Gastrocnemius medialis (tissue), 4 donors: Measurements from ENCODE around the gene CCDC85C. TPM values are rescaled to one million over a fixed set of nuclear protein-coding genes. Genes with fewer than 3 reads are reported as not detected.
A peak's percentile ranks its signal among the peaks of the same experiment; 100 is the strongest.

Source experiments
- ATAC-seq, 2 donors: fragments of 150-250 bp; one replicate each; pipeline ENCODE4 v1.9.1; 2016
- DNase-seq, 2 donors: peaks; one replicate each; pipeline ENCODE4 v3.0.0-alpha.2; 2019
- H3K27ac ChIP-seq, 4 donors: fragments of 200-600 bp; sonication (generic); 1 replicate in 1 of 4; 2 replicates in 3 of 4; pipeline ENCODE4 v1.5.1; 2016 to 2018; ENCODE audit warnings: mild to moderate bottlenecking in 2 of 4, moderate library complexity in 1 of 4
- H3K27me3 ChIP-seq, 3 donors: fragments of 200-600 bp; sonication (generic) in 2 of 3; 1 replicate in 1 of 3; 2 replicates in 2 of 3; pipeline versions ENCODE4 v1.5.1 to v1.6.0; 2016 to 2019; ENCODE audit warnings: mild to moderate bottlenecking in 1 of 3, moderate library complexity in 1 of 3
- H3K36me3 ChIP-seq, 2 donors: fragments of 200-600 bp; sonication (generic) in 1 of 2; one replicate each; pipeline ENCODE4 v1.5.1; 2017 to 2018
- H3K4me1 ChIP-seq, 2 donors: fragments of 200-600 bp; sonication (generic) in 1 of 2; one replicate each; pipeline ENCODE4 v1.5.1; 2016 to 2017; ENCODE audit warnings: mild to moderate bottlenecking in 2 of 2
- H3K4me3 ChIP-seq, 4 donors: fragments of 200-600 bp; sonication (generic) in 3 of 4; 1 replicate in 1 of 4; 2 replicates in 3 of 4; pipeline ENCODE4 v1.5.1; 2016 to 2019; ENCODE audit warnings: mild to moderate bottlenecking in 2 of 4
- H3K9me3 ChIP-seq, 3 donors: fragments of 200-600 bp; sonication (generic) in 2 of 3; 1 replicate in 1 of 3; 2 replicates in 2 of 3; pipeline ENCODE4 v1.5.1; 2016 to 2019
- POLR2A ChIP-seq, 2 donors: fragments of 450-650 bp; IDR thresholded peaks; one replicate each; pipeline ENCODE4 v1.6.1; 2017; ENCODE audit warnings: antibody characterized with exemption in 2 of 2, mild to moderate bottlenecking in 2 of 2, moderate library complexity in 2 of 2
- in situ Hi-C, 4 donors: fragments of 200-750 bp; cut with MboI; loops; one replicate each; pipeline versions ENCODE4 v1.15.0 to v1.8.0; 2017; ENCODE audit warnings: low sequenced_read_pairs in 4 of 4
- intact Hi-C: fragments of 100-400 bp; cut with DNase I; formaldehyde crosslinking; loops from one replicate; pipeline ENCODE4 v1.15.1; 2023; ENCODE audit warnings: low total_unique reads
- total RNA-seq, 4 donors: library from RNA; depleted of rRNA; stranded (reverse); fragments of >200 nt; gene quantifications; one replicate each; pipeline versions ENCODE4 v1.1.0 to v1.2.3, GENCODE V29; 2016
- TF ChIP-seq, protein P1 (sequence below), 5 experiments: fragments of 450-650 bp in 3 of 5; fragments of 200-600 bp in 2 of 5; sonication (generic) in 2 of 5; IDR thresholded peaks in 4 of 5; conservative IDR thresholded peaks in 1 of 5; 1 replicate in 4 of 5; 2 replicates in 1 of 5; pipeline ENCODE4 v1.5.1; 2016 to 2019; ENCODE audit warnings: antibody characterized with exemption in 5 of 5, mild to moderate bottlenecking in 3 of 5, moderate library complexity in 3 of 5

CCDC85C gene
- total RNA-seq, 4 donors from 2014 or later: 7.9 to 32.8 (median 15.4) TPM

DNA sequence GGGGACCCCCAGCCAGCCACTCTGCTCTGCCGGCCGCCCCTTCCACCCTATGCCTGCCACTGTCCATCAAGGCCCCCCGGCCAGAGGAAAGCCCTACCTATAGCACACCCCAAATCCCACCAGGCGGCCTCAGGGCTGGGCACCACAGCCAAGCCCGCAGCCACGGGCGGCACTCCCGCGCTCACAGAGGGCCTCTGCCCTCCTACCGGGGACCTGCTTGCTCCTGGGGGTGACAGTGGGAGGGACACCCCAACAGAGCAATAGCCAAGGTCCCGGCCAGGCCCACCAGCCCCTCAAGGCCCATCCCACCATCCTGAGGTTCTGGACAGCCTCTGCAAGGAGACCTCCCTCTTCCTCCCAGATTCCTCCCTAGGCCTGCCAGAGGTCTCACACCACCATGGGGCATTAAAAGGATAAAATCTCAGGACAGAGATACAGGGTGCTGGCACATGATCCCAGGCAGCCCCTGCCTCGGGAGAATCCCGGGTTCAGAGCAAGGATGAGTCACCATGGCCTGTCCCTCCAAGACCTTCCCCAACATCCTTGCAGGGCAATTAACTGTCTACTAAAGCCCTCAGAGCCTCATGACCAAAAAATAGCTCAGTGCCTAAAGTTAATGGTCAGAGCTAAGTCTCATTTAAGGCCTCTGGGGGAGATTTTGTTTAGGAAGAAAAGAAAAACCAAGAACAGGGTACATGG lies 17.1 kb downstream of the CCDC85C start:
- DNase-seq: no peak
- Histone ChIP-seq H3K27me3 (no peaks in the 10 kb centered on the region), H3K9me3 (no peaks in the 10 kb centered on the region), H3K36me3 (no peaks in the 10 kb centered on the region), H3K4me1 (peaks cover 0 to 8% of the 10 kb centered on the region in 2 donors), H3K4me3 (no peak overlapping the region), H3K27ac (no peak overlapping the region)
- no peak for ATAC-seq
- TF ChIP-seq, protein P1, sequence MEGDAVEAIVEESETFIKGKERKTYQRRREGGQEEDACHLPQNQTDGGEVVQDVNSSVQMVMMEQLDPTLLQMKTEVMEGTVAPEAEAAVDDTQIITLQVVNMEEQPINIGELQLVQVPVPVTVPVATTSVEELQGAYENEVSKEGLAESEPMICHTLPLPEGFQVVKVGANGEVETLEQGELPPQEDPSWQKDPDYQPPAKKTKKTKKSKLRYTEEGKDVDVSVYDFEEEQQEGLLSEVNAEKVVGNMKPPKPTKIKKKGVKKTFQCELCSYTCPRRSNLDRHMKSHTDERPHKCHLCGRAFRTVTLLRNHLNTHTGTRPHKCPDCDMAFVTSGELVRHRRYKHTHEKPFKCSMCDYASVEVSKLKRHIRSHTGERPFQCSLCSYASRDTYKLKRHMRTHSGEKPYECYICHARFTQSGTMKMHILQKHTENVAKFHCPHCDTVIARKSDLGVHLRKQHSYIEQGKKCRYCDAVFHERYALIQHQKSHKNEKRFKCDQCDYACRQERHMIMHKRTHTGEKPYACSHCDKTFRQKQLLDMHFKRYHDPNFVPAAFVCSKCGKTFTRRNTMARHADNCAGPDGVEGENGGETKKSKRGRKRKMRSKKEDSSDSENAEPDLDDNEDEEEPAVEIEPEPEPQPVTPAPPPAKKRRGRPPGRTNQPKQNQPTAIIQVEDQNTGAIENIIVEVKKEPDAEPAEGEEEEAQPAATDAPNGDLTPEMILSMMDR (IDR thresholded peaks at IDR 0.05 in 4 of 5, conservative IDR thresholded peaks at IDR 0.05 in 1 of 5): no peak
- no peak for TF ChIP-seq POLR2A (IDR thresholded peaks at IDR 0.05)
- in situ Hi-C loops: no loop called here
- intact Hi-C loops: no loop called here

DNA sequence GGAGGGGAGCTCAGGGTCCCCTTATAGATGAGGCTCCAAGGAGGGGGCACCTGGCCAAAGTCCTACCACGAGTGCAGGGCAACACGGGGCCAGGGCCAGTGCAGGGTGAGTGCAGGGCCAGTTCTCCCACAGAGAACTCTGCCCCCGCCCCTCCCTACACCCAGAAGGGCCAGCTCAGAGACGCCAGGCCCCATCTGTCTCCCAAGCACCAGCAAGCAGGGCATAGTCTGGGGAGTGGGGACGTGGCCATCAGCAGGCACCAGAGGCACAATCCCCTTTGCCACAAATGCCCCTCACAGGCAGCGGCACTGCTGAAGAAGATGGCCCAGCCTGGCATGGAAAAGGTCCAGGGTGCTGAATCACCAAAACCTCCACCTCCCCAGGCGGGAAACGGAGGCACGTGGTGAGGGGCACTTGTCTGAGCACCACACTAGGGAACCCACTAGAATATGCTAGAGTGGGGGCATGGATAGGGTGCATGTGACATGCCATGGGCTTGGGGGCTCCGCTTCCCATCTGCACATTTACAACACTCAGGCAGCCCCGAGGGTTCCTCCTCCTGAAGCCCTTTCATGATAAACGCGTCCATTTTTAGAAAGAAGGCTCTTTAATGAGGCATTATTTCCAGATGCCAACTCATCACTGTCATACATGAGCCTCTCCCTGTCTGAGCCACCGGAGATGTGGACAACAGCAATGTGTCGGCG lies 17.8 kb downstream of the CCDC85C start:
- DNase-seq (no peak), ATAC-seq (no peak)
- H3K27me3 ChIP-seq: no peaks in the 10 kb centered on the region
- in situ Hi-C loops: no loop called here
- no peak overlapping the region for H3K27ac ChIP-seq
- no peak for TF ChIP-seq POLR2A (IDR thresholded peaks at IDR 0.05)
- TF ChIP-seq, protein P1 (IDR thresholded peaks at IDR 0.05 in 4 of 5, conservative IDR thresholded peaks at IDR 0.05 in 1 of 5): no peak
- H3K36me3 ChIP-seq: no peaks in the 10 kb centered on the region
- H3K4me3 ChIP-seq: no peak overlapping the region
- peaks cover 0 to 2% of the 10 kb centered on the region in 2 donors for H3K4me1 ChIP-seq
- no peaks in the 10 kb centered on the region for H3K9me3 ChIP-seq
- intact Hi-C loops: no loop called here

DNA sequence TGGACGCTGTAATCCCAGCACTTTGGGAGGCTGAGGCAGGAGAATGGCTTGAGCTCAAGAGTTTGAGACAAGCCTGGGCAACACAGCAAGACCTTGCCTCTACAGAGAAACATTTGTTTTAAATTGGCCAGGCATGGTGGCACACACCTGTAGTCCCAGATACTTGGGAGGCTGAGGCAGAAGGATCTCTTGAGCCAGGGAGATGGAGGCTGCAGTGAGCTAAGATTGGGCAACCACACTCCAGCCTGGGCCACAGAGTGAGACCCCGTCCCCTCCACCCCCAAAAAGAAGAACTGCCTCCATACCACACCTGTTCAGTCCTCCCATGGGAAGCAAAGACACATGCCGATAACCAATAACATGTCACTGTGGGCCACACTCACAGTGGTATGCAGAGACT lies 19.2 kb downstream of the CCDC85C start:
- no peaks in the 10 kb centered on the region for H3K4me1 ChIP-seq
- intact Hi-C loops: no loop called here
- no peak for DNase-seq
- in situ Hi-C loops: no loop called here
- H3K36me3 ChIP-seq: no peaks in the 10 kb centered on the region
- no peaks in the 10 kb centered on the region for H3K9me3 ChIP-seq
- no peak for ATAC-seq
- no peaks in the 10 kb centered on the region for H3K27me3 ChIP-seq
- TF ChIP-seq, protein P1 (IDR thresholded peaks at IDR 0.05 in 4 of 5, conservative IDR thresholded peaks at IDR 0.05 in 1 of 5): no peak
- H3K27ac ChIP-seq: no peak overlapping the region
- no peak overlapping the region for H3K4me3 ChIP-seq

DNA sequence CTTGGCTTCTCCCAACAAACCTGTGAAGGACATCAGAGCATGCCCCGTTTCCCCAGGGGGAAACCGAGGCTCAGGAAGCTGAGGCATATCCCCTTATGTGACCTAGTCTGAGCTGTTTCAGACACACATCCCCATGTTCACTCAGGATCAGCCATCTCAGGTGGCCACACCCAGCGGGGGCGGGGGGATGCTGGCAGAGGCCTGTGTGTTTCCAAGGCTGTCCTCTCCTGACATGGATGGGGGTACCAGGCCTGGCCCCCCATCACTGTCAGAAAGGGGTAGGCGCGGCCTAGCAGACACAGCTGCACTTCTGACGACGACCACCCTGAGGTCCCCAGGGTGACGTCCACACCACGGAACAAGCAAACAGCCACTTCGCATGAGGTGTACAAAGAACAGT lies 22.1 kb downstream of the CCDC85C start:
- no peaks in the 10 kb centered on the region for H3K36me3 ChIP-seq
- peak overlapping the region in 1 of 4 donors; percentile 17 for H3K27ac ChIP-seq
- no peaks in the 10 kb centered on the region for H3K9me3 ChIP-seq
- peaks cover 21 to 26% of the 10 kb centered on the region in 2 donors for H3K4me1 ChIP-seq
- H3K27me3 ChIP-seq: no peaks in the 10 kb centered on the region
- intact Hi-C loops: no loop called here
- no peak overlapping the region for H3K4me3 ChIP-seq
- no peak for ATAC-seq
- no peak for DNase-seq
- in situ Hi-C loops: no loop called here
- TF ChIP-seq POLR2A (IDR thresholded peaks at IDR 0.05): no peak

DNA sequence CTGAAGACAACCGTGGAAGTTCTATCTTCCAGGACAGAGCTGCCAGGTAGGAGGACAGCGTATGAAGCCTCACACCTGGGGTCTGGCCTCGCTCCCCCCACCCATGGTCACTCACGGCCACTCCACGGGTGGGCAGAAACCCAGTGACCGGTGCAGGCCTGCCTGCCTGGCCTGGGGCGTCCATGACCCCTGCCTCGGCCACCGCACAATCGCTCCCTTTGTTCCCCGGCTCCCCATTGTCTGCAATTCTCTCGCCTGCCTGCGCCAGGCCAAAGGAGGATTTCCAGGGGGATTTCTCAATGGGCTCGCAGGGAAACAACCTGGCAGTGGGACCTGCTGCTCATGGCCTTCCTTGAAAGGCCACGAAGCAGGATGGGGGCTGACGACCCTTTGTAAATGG lies 22.6 kb downstream of the CCDC85C start:
- no peak for TF ChIP-seq POLR2A (IDR thresholded peaks at IDR 0.05)
- TF ChIP-seq, protein P1 (IDR thresholded peaks at IDR 0.05 in 4 of 5, conservative IDR thresholded peaks at IDR 0.05 in 1 of 5): no peak
- peaks cover 27 to 31% of the 10 kb centered on the region in 2 donors for H3K4me1 ChIP-seq
- no peak overlapping the region for H3K4me3 ChIP-seq
- H3K36me3 ChIP-seq: no peaks in the 10 kb centered on the region
- peak overlapping the region in 1 of 4 donors; percentile 17 for H3K27ac ChIP-seq
- no peak for ATAC-seq
- H3K9me3 ChIP-seq: no peaks in the 10 kb centered on the region
- no peak for DNase-seq
- in situ Hi-C loops: no loop called here
- intact Hi-C loops: no loop called here
- no peaks in the 10 kb centered on the region for H3K27me3 ChIP-seq
